IPS DF 6.9 (cell line): Measurements from ENCODE around the gene STX12.
"Not testable (repeated sequence)": the region's sequence is repeated elsewhere in the genome, so short reads cannot be mapped to it uniquely, and the experiment has no call there.

Experiments
- DNase-seq: peaks from one replicate; pipeline ENCODE4 v3.0.0-alpha.2; 2013; ENCODE audit warnings: low read depth, low spot score
- H3K27ac ChIP-seq: one replicate; pipeline ENCODE4 v1.5.1; 2013; ENCODE audit warnings: low read length, control low read depth
- H3K27me3 ChIP-seq: 2 replicates; pipeline ENCODE4 v1.6.1; 2013; ENCODE audit warnings: mild to moderate bottlenecking, low read length; ENCODE audit not compliant: control insufficient read depth, insufficient read depth
- H3K36me3 ChIP-seq: 2 replicates; pipeline ENCODE4 v1.6.1; 2013; ENCODE audit warnings: low read length; ENCODE audit not compliant: control insufficient read depth, insufficient read depth
- H3K4me1 ChIP-seq: 2 replicates; pipeline ENCODE4 v1.6.1; 2013; ENCODE audit warnings: low read length; ENCODE audit not compliant: control insufficient read depth, insufficient read depth
- H3K4me3 ChIP-seq: 2 replicates; pipeline ENCODE4 v1.5.1; 2013; ENCODE audit warnings: mild to moderate bottlenecking, low read length
- H3K9me3 ChIP-seq: 2 replicates; pipeline ENCODE4 v1.6.1; 2013; ENCODE audit warnings: low read length, inconsistent platforms; ENCODE audit not compliant: control insufficient read depth, insufficient read depth
- WGBS: extraction: QIAGEN DNeasy Blood & Tissue Kit; methylation state at CpG from one replicate; pipeline ENCODE4 v1.1.7; 2013; ENCODE audit warnings: mixed read lengths, missing lambda C conversion rate; ENCODE audit not compliant: insufficient read length, insufficient coverage; 5-methylcytosine and 5-hydroxymethylcytosine counted together

STX12 gene

GRCh38 chr1:27856561-27857343 is 83.7 kb downstream of the STX12 start:
- no peak overlapping the region for H3K4me3 ChIP-seq
- H3K27ac ChIP-seq = no peak overlapping the region
- H3K27me3 ChIP-seq = no peaks in the 10 kb centered on the region
- H3K36me3 ChIP-seq = peaks cover 2% of the 10 kb centered on the region
- H3K9me3 ChIP-seq = 0 out of 2 replicates have a peak, but pooled peaks cover under 1% of the 10 kb centered on the region
- H3K4me1 ChIP-seq = no peaks in the 10 kb centered on the region
- no peak for DNase-seq
- no CpG with 5 or more reads among the region's 12 CpGs for WGBS

- not testable (repeated sequence) for H3K27me3 ChIP-seq, DNase-seq, H3K36me3 ChIP-seq, H3K9me3 ChIP-seq, H3K4me3 ChIP-seq, H3K27ac ChIP-seq, H3K4me1 ChIP-seq
- WGBS = no CpG with 5 or more reads among the region's 11 CpGs
These were observed 84.5 kb downstream of the STX12 start for GRCh38 chr1:27857552-27857951.

- DNase-seq = peak; percentile 79
- Histone ChIP-seq H3K4me3 (no peak overlapping the region), H3K27ac (no peak overlapping the region), H3K36me3 (no peaks in the 10 kb centered on the region), H3K4me1 (no peaks in the 10 kb centered on the region), H3K9me3 (no peaks in the 10 kb centered on the region), H3K27me3 (no peaks in the 10 kb centered on the region)
- no CpG with 5 or more reads among the region's 10 CpGs for WGBS
These were observed 85.3 kb downstream of the STX12 start for GRCh38 chr1:27858072-27858948.

GRCh38 chr1:27858949-27859576 is 86.0 kb downstream of the STX12 start:
- Histone ChIP-seq H3K27me3 (no peaks in the 10 kb centered on the region), H3K36me3 (no peaks in the 10 kb centered on the region), H3K27ac (no peak overlapping the region), H3K9me3 (no peaks in the 10 kb centered on the region), H3K4me1 (no peaks in the 10 kb centered on the region), H3K4me3 (no peak overlapping the region)
- DNase-seq = no peak
- whole genome bisulfite sequencing = no CpG with 5 or more reads among the region's 14 CpGs

- WGBS = no CpG with 5 or more reads among the region's 10 CpGs
- Histone ChIP-seq H3K4me3 (no peak overlapping the region), H3K36me3 (no peaks in the 10 kb centered on the region), H3K9me3 (no peaks in the 10 kb centered on the region), H3K27me3 (no peaks in the 10 kb centered on the region), H3K4me1 (no peaks in the 10 kb centered on the region), H3K27ac (no peak overlapping the region)
- no peak for DNase-seq
These were observed 88.4 kb downstream of the STX12 start for GRCh38 chr1:27861436-27861835.

- WGBS = no CpG with 5 or more reads among the region's 3 CpGs
- no peaks in the 10 kb centered on the region for H3K4me1 ChIP-seq
These were observed 89.0 kb downstream of the STX12 start for GRCh38 chr1:27862004-27862403.

GRCh38 chr1:27862671-27863537 is 89.9 kb downstream of the STX12 start:
- H3K27ac ChIP-seq = no peak overlapping the region
- WGBS = no CpG with 5 or more reads among the region's 9 CpGs
- no peak overlapping the region for H3K4me3 ChIP-seq
- no peaks in the 10 kb centered on the region for H3K36me3 ChIP-seq
- no peaks in the 10 kb centered on the region for H3K9me3 ChIP-seq
- no peaks in the 10 kb centered on the region for H3K27me3 ChIP-seq
- H3K4me1 ChIP-seq = no peaks in the 10 kb centered on the region
- no peak for DNase-seq

More at GRCh38 chr1:27862004-27862403, 89.0 kb downstream of the STX12 start:
- Histone ChIP-seq H3K4me3 (no peak overlapping the region), H3K27ac (no peak overlapping the region), H3K9me3 (no peaks in the 10 kb centered on the region), H3K36me3 (no peaks in the 10 kb centered on the region), H3K27me3 (no peaks in the 10 kb centered on the region)
- no peak for DNase-seq

GRCh38 chr1:27863538-27863915 is 90.5 kb downstream of the STX12 start:
- H3K4me1 ChIP-seq = no peaks in the 10 kb centered on the region
- DNase-seq = no peak
- H3K27ac ChIP-seq = no peak overlapping the region
- no peak overlapping the region for H3K4me3 ChIP-seq
- H3K27me3 ChIP-seq = no peaks in the 10 kb centered on the region
- no peaks in the 10 kb centered on the region for H3K9me3 ChIP-seq
- H3K36me3 ChIP-seq = no peaks in the 10 kb centered on the region
- WGBS = no CpG with 5 or more reads among the region's 1 CpG

GRCh38 chr1:27864264-27864895 is 91.4 kb downstream of the STX12 start:
- H3K27me3 ChIP-seq = no peaks in the 10 kb centered on the region
- no peaks in the 10 kb centered on the region for H3K36me3 ChIP-seq
- no peak for DNase-seq
- H3K27ac ChIP-seq = no peak overlapping the region
- H3K9me3 ChIP-seq = no peaks in the 10 kb centered on the region
- no CpG with 5 or more reads among the region's 8 CpGs for WGBS
- H3K4me3 ChIP-seq = no peak overlapping the region
- peaks cover 4% of the 10 kb centered on the region for H3K4me1 ChIP-seq
